Measurements from ENCODE around the gene SHISA5. TPM values are rescaled to one million over a fixed set of nuclear protein-coding genes. Genes with fewer than 3 reads are reported as not detected.

Gene SHISA5
- total RNA-seq, 4 donors from 2014 or later: 17.0 to 31.6 (median 23.4) TPM

- Histone ChIP-seq H3K4me1 (peaks cover 0 to under 1% of the 10 kb centered on the region in 2 donors), H3K27me3 (no peaks in the 10 kb centered on the region), H3K4me3 (no peak overlapping the region), H3K36me3 (no peaks in the 10 kb centered on the region), H3K27ac (no peak overlapping the region), H3K9me3 (no peaks in the 10 kb centered on the region)
- DNase-seq (peak; percentile 71 to 82), ATAC-seq (peak; percentile 93 to 96)
- no peak for TF ChIP-seq POLR2A (IDR thresholded peaks at IDR 0.05)
- TF ChIP-seq CTCF (IDR thresholded peaks at IDR 0.05 in 4 of 5, conservative IDR thresholded peaks at IDR 0.05 in 1 of 5): peak; percentile 85 to 96 (median 96)
- in situ Hi-C loops (cut with MboI; ENCODE audit: low sequenced_read_pairs in 4 of 4): loop anchor here in 3 of 4 donors (5.0 to 10.0 kb wide), 3 partner anchors 84 to 92 kb away; a partner anchor contains a TSS
- intact Hi-C loops (cut with DNase I; ENCODE audit: low total_unique reads): loop anchor here (1.0 to 5.0 kb wide), 2 partner anchors 84 to 147 kb away; no protein-coding TSS in a partner anchor
Observed at GRCh38 chr3:48548729-48549705, 45.0 kb upstream of the SHISA5 start.

DNA sequence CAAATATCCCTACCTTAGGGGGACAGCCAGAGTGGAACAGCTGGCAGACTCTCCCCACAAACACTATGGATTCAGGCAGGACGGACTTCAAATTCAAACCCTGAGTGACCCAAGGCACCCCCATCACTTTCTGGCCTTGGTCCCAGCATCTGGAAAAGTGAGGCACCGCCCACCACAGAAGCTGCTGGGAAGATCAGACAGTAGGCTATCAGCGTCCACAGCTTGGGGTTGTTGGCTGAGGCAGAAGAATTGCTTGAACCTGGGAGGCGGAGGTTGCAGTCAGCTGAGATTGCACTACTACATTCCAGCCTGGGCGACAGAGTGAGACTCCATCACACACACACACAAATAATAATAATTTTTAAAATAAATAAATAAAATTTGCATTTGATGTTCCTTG is 44.2 kb upstream of the SHISA5 start:
- no peaks in the 10 kb centered on the region for H3K9me3 ChIP-seq
- no peaks in the 10 kb centered on the region for H3K36me3 ChIP-seq
- DNase-seq (no peak), ATAC-seq (no peak)
- no peak overlapping the region for H3K4me3 ChIP-seq
- H3K27ac ChIP-seq: no peak overlapping the region
- intact Hi-C loops (cut with DNase I; ENCODE audit: low total_unique reads): loop anchor here (1.0 to 5.0 kb wide), 2 partner anchors 83 to 146 kb away; no protein-coding TSS in a partner anchor
- in situ Hi-C loops (cut with MboI; ENCODE audit: low sequenced_read_pairs in 4 of 4): loop anchor here in 3 of 4 donors (5.0 to 10.0 kb wide), 3 partner anchors 83 to 91 kb away; a partner anchor contains a TSS
- peaks cover 9% of the 10 kb centered on the region in 2 donors for H3K4me1 ChIP-seq
- TF ChIP-seq POLR2A (IDR thresholded peaks at IDR 0.05) (no peak), CTCF (IDR thresholded peaks at IDR 0.05 in 4 of 5, conservative IDR thresholded peaks at IDR 0.05 in 1 of 5) (no peak)
- H3K27me3 ChIP-seq: no peaks in the 10 kb centered on the region

DNA sequence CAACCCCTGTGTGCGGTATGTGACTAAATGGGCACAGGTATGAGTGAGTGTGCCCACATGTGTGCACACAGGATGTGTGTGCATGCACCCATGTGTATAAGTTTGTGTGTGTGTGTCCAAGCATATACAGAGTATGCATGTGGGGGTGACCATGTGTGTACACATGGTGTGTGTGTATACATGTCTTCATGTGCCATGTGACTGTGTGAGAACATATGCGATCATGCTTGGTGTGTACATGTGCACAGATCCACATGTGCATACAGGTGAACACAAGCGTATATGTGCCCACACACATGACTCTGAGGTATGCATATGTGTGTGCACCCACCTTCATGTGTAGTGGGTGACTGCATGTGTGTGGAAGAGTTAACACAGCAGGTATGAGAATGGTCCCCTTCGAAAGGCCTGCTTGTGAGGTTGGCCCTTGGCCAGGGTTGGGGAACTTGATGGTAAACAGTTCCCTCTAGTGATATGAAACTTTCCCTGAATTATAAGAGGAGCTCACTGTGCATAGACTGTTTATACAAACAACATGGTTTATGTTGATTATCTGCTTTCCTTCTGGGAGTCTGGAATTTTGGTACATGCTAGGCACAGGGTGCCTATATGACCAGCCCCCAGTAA is 42.3 kb upstream of the SHISA5 start:
- Histone ChIP-seq H3K27ac (no peak overlapping the region), H3K27me3 (no peaks in the 10 kb centered on the region), H3K36me3 (no peaks in the 10 kb centered on the region), H3K4me3 (no peak overlapping the region), H3K9me3 (no peaks in the 10 kb centered on the region), H3K4me1 (peaks cover 15% of the 10 kb centered on the region in 2 donors)
- DNase-seq: no peak
- intact Hi-C loops (cut with DNase I; ENCODE audit: low total_unique reads) (loop anchor here (5.0 kb wide), 1 partner anchor 144 kb away; no protein-coding TSS in a partner anchor), in situ Hi-C loops (cut with MboI; ENCODE audit: low sequenced_read_pairs in 4 of 4) (loop anchor here in 3 of 4 donors (5.0 to 10.0 kb wide), 3 partner anchors 82 to 89 kb away; a partner anchor contains a TSS)
- TF ChIP-seq CTCF (IDR thresholded peaks at IDR 0.05 in 4 of 5, conservative IDR thresholded peaks at IDR 0.05 in 1 of 5): no peak
- no peak for TF ChIP-seq POLR2A (IDR thresholded peaks at IDR 0.05)
- ATAC-seq: no peak

DNA sequence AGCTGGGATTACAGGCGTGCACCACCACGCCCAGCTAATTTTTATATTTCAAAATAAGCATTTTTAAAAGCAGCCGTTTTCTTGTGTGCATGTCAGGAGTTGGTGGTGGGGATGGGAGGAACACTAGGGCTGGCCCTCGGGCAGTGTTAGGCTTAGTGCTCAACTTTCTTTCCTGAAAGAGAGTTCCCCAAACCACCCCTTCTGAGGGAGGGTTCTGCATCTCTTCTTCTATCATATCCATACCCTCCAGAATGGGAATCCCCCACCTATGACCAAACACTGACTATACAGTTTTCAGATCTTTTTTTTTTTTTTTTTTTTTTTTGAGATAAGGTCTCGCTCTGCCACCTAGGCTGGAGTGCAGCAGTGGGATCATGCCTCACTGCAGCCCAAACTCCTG is 40.2 kb upstream of the SHISA5 start:
- intact Hi-C loops (cut with DNase I; ENCODE audit: low total_unique reads) (no loop called here), in situ Hi-C loops (cut with MboI; ENCODE audit: low sequenced_read_pairs in 4 of 4) (loop anchor here in 1 of 4 donors (10.0 kb wide), 1 partner anchor 79 kb away; a partner anchor contains a TSS)
- Histone ChIP-seq H3K27me3 (no peaks in the 10 kb centered on the region), H3K4me3 (no peak overlapping the region), H3K4me1 (peaks cover 15% of the 10 kb centered on the region in 2 donors), H3K36me3 (no peaks in the 10 kb centered on the region), H3K27ac (no peak overlapping the region), H3K9me3 (no peaks in the 10 kb centered on the region)
- TF ChIP-seq CTCF (IDR thresholded peaks at IDR 0.05 in 4 of 5, conservative IDR thresholded peaks at IDR 0.05 in 1 of 5) (no peak), POLR2A (IDR thresholded peaks at IDR 0.05) (no peak)
- no peak for DNase-seq
- no peak for ATAC-seq

Measured in gastrocnemius medialis (tissue), 4 donors.